K562 (cell line): Measurements from ENCODE around the gene TAS1R3. TPM values are rescaled to one million over a fixed set of nuclear protein-coding genes. Genes with fewer than 3 reads are reported as not detected.

Experiments
- C11orf30 ChIP-seq: fragments of 450-650 bp; IDR thresholded peaks from 2 replicates; pipeline ENCODE4 v1.6.1; 2016; ENCODE audit warnings: low read depth, mild to moderate bottlenecking
- CBX1 ChIP-seq: sonication (generic); IDR thresholded peaks from 2 replicates; pipeline ENCODE4 v1.6.1; 2016; ENCODE audit warnings: antibody characterized with exemption, low read depth, mild to moderate bottlenecking
- EHMT2 ChIP-seq: fragments of 450-650 bp; IDR thresholded peaks from 2 replicates; pipeline ENCODE4 v1.6.1; 2018; ENCODE audit warnings: antibody characterized with exemption
- GTF2A2 ChIP-seq: IDR thresholded peaks from 2 replicates; pipeline ENCODE4 v1.6.1; 2016; ENCODE audit warnings: mild to moderate bottlenecking, missing genetic modification characterization, missing compliant biosample characterization
- HDAC8 ChIP-seq: fragments of 450-650 bp; IDR thresholded peaks from 2 replicates; pipeline ENCODE4 v1.6.1; 2016; ENCODE audit warnings: mild to moderate bottlenecking, missing genetic modification characterization, moderate library complexity, missing compliant biosample characterization
- HMG20A ChIP-seq: fragments of 450-650 bp; formaldehyde crosslinking; conservative IDR thresholded peaks from 2 replicates; pipeline ENCODE4 v1.4.0; 2020; ENCODE audit warnings: mild to moderate bottlenecking, mixed read lengths
- PCBP1 ChIP-seq: fragments of 200-400 bp; formaldehyde crosslinking; IDR thresholded peaks from 2 replicates; pipeline ENCODE4 v1.6.1; 2018; ENCODE audit warnings: mild to moderate bottlenecking, low read depth, low read length; ENCODE audit not compliant: poor library complexity, severe bottlenecking
- POLR2G ChIP-seq: fragments of 200-400 bp; formaldehyde crosslinking; IDR thresholded peaks from 2 replicates; pipeline ENCODE4 v1.6.1; 2017; ENCODE audit warnings: low read depth, mild to moderate bottlenecking, antibody characterized with exemption, low read length, moderate library complexity
- RBM34 ChIP-seq: fragments of 200-400 bp; formaldehyde crosslinking; IDR thresholded peaks from 2 replicates; pipeline ENCODE4 v1.6.1; 2018; ENCODE audit warnings: low read length, borderline replicate concordance; ENCODE audit not compliant: insufficient read depth
- SRSF1 ChIP-seq: fragments of 200-400 bp; formaldehyde crosslinking; IDR thresholded peaks from 2 replicates; pipeline ENCODE4 v1.6.1; 2017; ENCODE audit warnings: mild to moderate bottlenecking, low read depth, low read length, moderate library complexity
- XRCC5 ChIP-seq: fragments of 200-400 bp; formaldehyde crosslinking; IDR thresholded peaks from 2 replicates; pipeline ENCODE4 v1.6.1; 2017; ENCODE audit warnings: low read depth, mild to moderate bottlenecking, low read length
- YY1 ChIP-seq, 3 experiments: IDR thresholded peaks; 2 replicates each; pipeline ENCODE4 v1.6.1; 2011; ENCODE audit warnings: low read length in 2 of 3, mild to moderate bottlenecking in 2 of 3, moderate library complexity in 2 of 3, borderline replicate concordance in 1 of 3, control low read depth in 1 of 3, low read depth in 1 of 3; ENCODE audit not compliant: insufficient read depth in 3 of 3, insufficient replicate concordance in 2 of 3, control insufficient read depth in 1 of 3, insufficient read length in 1 of 3; ENCODE audit errors: extremely low read depth in 1 of 3
- polyA plus RNA-seq, 8 experiments: library from polyadenylated mRNA; depleted of rRNA in 4 of 8; stranded (reverse) in 5 of 8; unstranded in 3 of 8; fragments of >200 nt; fragmentation: Nextera tagmentation in 2 of 8; fragmentation: Illumina TruSeq in 1 of 8; extraction: Ambion mirVana in 2 of 8; extraction: Trizol in 1 of 8; gene quantifications; 2 replicates each; pipeline versions ENCODE4 v1.2.1 to v1.2.3, GENCODE V29; 2011 to 2014; ENCODE audit warnings: inconsistent platforms in 1 of 8, missing spikeins in 1 of 8
- total RNA-seq, 7 experiments: library from RNA; depleted of rRNA in 6 of 7; stranded (reverse); fragments of >200 nt in 6 of 7; fragmentation: Illumina TruSeq in 2 of 7; extraction: Trizol in 2 of 7; gene quantifications; 2 replicates each; pipeline versions ENCODE4 v1.2.1 to v1.2.3, GENCODE V29; 2011 to 2021; ENCODE audit warnings: low replicate concordance in 1 of 7

The TAS1R3 gene
- total and polyA plus RNA-seq, 9 of the 15 experiments (the other 6 are each of a cell fraction or from before 2014, with no cell fraction given), result 0.07 to 0.13 TPM; not detected in 7

DNA sequence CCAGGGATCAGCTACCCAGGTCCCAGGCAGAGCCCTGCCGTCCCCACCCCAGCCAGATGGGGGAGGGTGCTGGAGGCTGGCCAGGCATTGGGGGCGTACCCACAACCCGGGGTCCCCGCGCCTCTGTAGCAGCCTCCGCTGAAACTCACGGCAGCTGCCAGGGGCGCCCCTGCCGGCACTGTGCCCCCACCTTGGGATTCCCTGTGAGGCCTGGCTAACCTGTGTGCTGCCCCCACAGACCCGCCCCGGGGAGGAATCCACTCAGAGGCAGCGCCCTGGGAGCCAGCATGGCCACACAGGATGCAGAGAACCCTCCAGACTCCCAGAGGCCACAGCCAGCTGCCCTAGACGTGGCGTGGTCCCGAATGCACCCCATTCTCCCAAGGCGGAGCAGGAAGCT lies 14.3 kb downstream of the TAS1R3 start (continued):
- TF ChIP-seq EHMT2 (no peak), RBM34 (no peak), PCBP1 (peak; percentile 17), SRSF1 (no peak), CBX1 (no peak), POLR2G (peak; percentile 4; the same call in 1 of the 2 replicates), HMG20A (CRISPR knock-in tag) (no peak), C11orf30 (no peak), GTF2A2 (no peak), YY1 (IDR thresholded peaks at IDR 0.05; ENCODE audit: borderline replicate concordance in 1 of 3, control insufficient read depth in 1 of 3, extremely low read depth in 1 of 3, insufficient read depth in 3 of 3, insufficient read length in 1 of 3, insufficient replicate concordance in 2 of 3, low read depth in 1 of 3, low read length in 2 of 3) (no peak), HDAC8 (tag) (no peak), XRCC5 (no peak)
